IPS-20b (cell line): Measurements from ENCODE around the gene DQX1.
A peak's percentile ranks its signal among the peaks of the same experiment; 100 is the strongest.
"Not testable (repeated sequence)": the region's sequence is repeated elsewhere in the genome, so short reads cannot be mapped to it uniquely, and the experiment has no call there.

Experiments used
- H3K27ac ChIP-seq: one replicate; pipeline ENCODE4 v1.5.1; 2013; ENCODE audit warnings: low read length
- H3K27me3 ChIP-seq: 2 replicates; pipeline ENCODE4 v1.6.1; 2013; ENCODE audit warnings: mild to moderate bottlenecking, low read length, inconsistent platforms; ENCODE audit not compliant: insufficient read depth
- H3K36me3 ChIP-seq: 2 replicates; pipeline ENCODE4 v1.6.1; 2013; ENCODE audit warnings: low read depth, mild to moderate bottlenecking, inconsistent platforms, low read length, moderate library complexity; ENCODE audit not compliant: insufficient read depth
- H3K4me1 ChIP-seq: 2 replicates; pipeline ENCODE4 v1.6.1; 2013; ENCODE audit warnings: mild to moderate bottlenecking, control low read depth, inconsistent platforms, low read length, moderate library complexity; ENCODE audit not compliant: insufficient read depth
- H3K4me3 ChIP-seq: 2 replicates; pipeline ENCODE4 v1.5.1; 2013; ENCODE audit warnings: mild to moderate bottlenecking, low read length, inconsistent platforms
- H3K9ac ChIP-seq: 2 replicates; pipeline ENCODE4 v1.6.1; 2013; ENCODE audit warnings: low read depth, mild to moderate bottlenecking, inconsistent platforms, low read length, moderate library complexity
- H3K9me3 ChIP-seq: 2 replicates; pipeline ENCODE4 v1.6.1; 2013; ENCODE audit warnings: mild to moderate bottlenecking, low read depth, low read length, inconsistent platforms; ENCODE audit not compliant: insufficient read depth

The DQX1 gene

GRCh38 chr2:74474899-74475298, 51.1 kb downstream of the DQX1 start:
- H3K27ac ChIP-seq: no peak overlapping the region
- H3K4me3 ChIP-seq: no peak overlapping the region
- no peak overlapping the region for H3K9ac ChIP-seq
- peaks cover 25% of the 10 kb centered on the region for H3K36me3 ChIP-seq
- no peaks in the 10 kb centered on the region for H3K27me3 ChIP-seq
- no peaks in the 10 kb centered on the region; the same call in 1 of the 2 replicates for H3K4me1 ChIP-seq
- no peaks in the 10 kb centered on the region for H3K9me3 ChIP-seq

- Histone ChIP-seq H3K27ac (no peak overlapping the region), H3K36me3 (peaks cover 22% of the 10 kb centered on the region), H3K9me3 (no peaks in the 10 kb centered on the region)
Measured at GRCh38 chr2:74474481-74474880, 51.5 kb downstream of the DQX1 start.

GRCh38 chr2:74472945-74473258, 53.1 kb downstream of the DQX1 start:
- Histone ChIP-seq H3K9me3 (no peaks in the 10 kb centered on the region), H3K36me3 (peaks cover 22% of the 10 kb centered on the region), H3K9ac (peak overlapping the region; percentile 88), H3K27me3 (no peaks in the 10 kb centered on the region), H3K4me1 (no peaks in the 10 kb centered on the region; the same call in 1 of the 2 replicates), H3K27ac (peak overlapping the region; percentile 59), H3K4me3 (peak overlapping the region; percentile 97)

More at GRCh38 chr2:74474481-74474880, 51.5 kb downstream of the DQX1 start:
- Histone ChIP-seq H3K4me1 (no peaks in the 10 kb centered on the region; the same call in 1 of the 2 replicates), H3K9ac (no peak overlapping the region), H3K27me3 (no peaks in the 10 kb centered on the region), H3K4me3 (no peak overlapping the region)

- Histone ChIP-seq H3K4me1 (no peaks in the 10 kb centered on the region; the same call in 1 of the 2 replicates), H3K9ac (peak within 1 kb of the TSS; percentile 88), H3K4me3 (peak within 1 kb of the TSS; percentile 97), H3K36me3 (peaks cover 18% of the 10 kb centered on the region), H3K27ac (peak within 1 kb of the TSS; percentile 59), H3K9me3 (no peaks in the 10 kb centered on the region), H3K27me3 (no peaks in the 10 kb centered on the region)
Measured at GRCh38 chr2:74472086-74472944, 53.7 kb downstream of the DQX1 start, which contains the start of gene MRPL53. Gene MRPL53, minus strand, starts transcription at chr2:74472680. Its CDS starts 20 bp downstream, at chr2:74472660.

GRCh38 chr2:74471332-74472065, 54.5 kb downstream of the DQX1 start:
- Histone ChIP-seq H3K4me3 (peak overlapping the region; percentile 97), H3K9me3 (no peaks in the 10 kb centered on the region), H3K36me3 (peaks cover 18% of the 10 kb centered on the region), H3K4me1 (no peaks in the 10 kb centered on the region; the same call in 1 of the 2 replicates), H3K27ac (no peak overlapping the region), H3K27me3 (no peaks in the 10 kb centered on the region), H3K9ac (peak overlapping the region; percentile 88; the same call in 1 of the 2 replicates)

- not testable (repeated sequence) for H3K9me3 ChIP-seq, H3K4me3 ChIP-seq, H3K4me1 ChIP-seq, H3K9ac ChIP-seq, H3K27ac ChIP-seq, H3K27me3 ChIP-seq
- H3K36me3 ChIP-seq: peaks cover 17% of the 10 kb centered on the region
Measured at GRCh38 chr2:74470742-74471141, 55.3 kb downstream of the DQX1 start.
